Mucosa of rectum (tissue), 2 donors: ENCODE data around the gene PACSIN3.

Experiments
- H3K27ac ChIP-seq, 2 donors: one replicate each; pipeline ENCODE4 v1.7.0; 2013; ENCODE audit warnings: inconsistent platforms in 2 of 2, low read depth in 2 of 2, low read length in 2 of 2
- H3K27me3 ChIP-seq, 2 donors: one replicate each; pipeline ENCODE4 v1.7.0; 2013; ENCODE audit warnings: low read length in 2 of 2; ENCODE audit not compliant: control insufficient read depth in 2 of 2, insufficient read depth in 2 of 2
- H3K36me3 ChIP-seq, 2 donors: one replicate each; pipeline ENCODE4 v1.7.0; 2013; ENCODE audit warnings: low read length in 2 of 2; ENCODE audit not compliant: control insufficient read depth in 2 of 2, insufficient read depth in 2 of 2
- H3K4me1 ChIP-seq, 2 donors: one replicate each; pipeline ENCODE4 v1.7.0; 2013; ENCODE audit warnings: low read length in 2 of 2, mild to moderate bottlenecking in 1 of 2; ENCODE audit not compliant: control insufficient read depth in 2 of 2, insufficient read depth in 2 of 2
- H3K4me3 ChIP-seq, 2 donors: one replicate each; pipeline ENCODE4 v1.7.0; 2013; ENCODE audit warnings: low read length in 2 of 2
- H3K9ac ChIP-seq, 2 donors: one replicate each; pipeline ENCODE4 v1.7.0; 2013; ENCODE audit warnings: low read length in 2 of 2, low read depth in 1 of 2, mild to moderate bottlenecking in 1 of 2
- H3K9me3 ChIP-seq, 2 donors: one replicate each; pipeline ENCODE4 v1.7.0; 2013; ENCODE audit warnings: low read length in 2 of 2; ENCODE audit not compliant: control insufficient read depth in 2 of 2
- donor health status: healthy.
- donor health status: Normal muscosa, but diverticular disease.

The PACSIN3 gene

GRCh38 chr11:47177846-47178245 is 8.4 kb downstream of the PACSIN3 start:
- no peaks in the 10 kb centered on the region for H3K9me3 ChIP-seq
- peak overlapping the region; percentile 95 to 98 for H3K9ac ChIP-seq
- peak overlapping the region; percentile 98 to 99 for H3K27ac ChIP-seq
- peaks cover 17 to 22% of the 10 kb centered on the region in 2 donors for H3K4me1 ChIP-seq
- peak overlapping the region; percentile 76 to 91 for H3K4me3 ChIP-seq
- no peaks in the 10 kb centered on the region for H3K27me3 ChIP-seq
- peaks cover 12 to 20% of the 10 kb centered on the region in 2 donors for H3K36me3 ChIP-seq

GRCh38 chr11:47177229-47177845 is 8.9 kb downstream of the PACSIN3 start:
- peak overlapping the region; percentile 76 to 91 for H3K4me3 ChIP-seq
- H3K36me3 ChIP-seq: peaks cover 17 to 25% of the 10 kb centered on the region in 2 donors
- peaks cover 17 to 23% of the 10 kb centered on the region in 2 donors for H3K4me1 ChIP-seq
- H3K9me3 ChIP-seq: no peaks in the 10 kb centered on the region
- no peaks in the 10 kb centered on the region for H3K27me3 ChIP-seq
- H3K27ac ChIP-seq: peak overlapping the region; percentile 98 to 99
- H3K9ac ChIP-seq: peak overlapping the region; percentile 95 to 98

- peaks cover 17 to 23% of the 10 kb centered on the region in 2 donors for H3K4me1 ChIP-seq
- peak within 1 kb of the TSS; percentile 98 to 99 for H3K27ac ChIP-seq
- H3K9me3 ChIP-seq: no peaks in the 10 kb centered on the region
- peaks cover 24 to 31% of the 10 kb centered on the region in 2 donors for H3K36me3 ChIP-seq
- H3K4me3 ChIP-seq: peak within 1 kb of the TSS; percentile 89 to 97
- peak within 1 kb of the TSS; percentile 95 to 98 for H3K9ac ChIP-seq
- H3K27me3 ChIP-seq: no peaks in the 10 kb centered on the region
These were observed 9.7 kb downstream of the PACSIN3 start, which contains the start of gene ARFGAP2 for GRCh38 chr11:47176328-47177228. TSS of gene ARFGAP2 (minus strand) at chr11:47176879. CDS start at chr11:47176853, 26 bp downstream.

GRCh38 chr11:47175746-47176327 is 10.4 kb downstream of the PACSIN3 start:
- Histone ChIP-seq H3K27ac (peak overlapping the region in 1 of 2 donors; percentile 88), H3K9me3 (no peaks in the 10 kb centered on the region), H3K9ac (peak overlapping the region; percentile 91 to 97), H3K4me1 (peaks cover 17 to 23% of the 10 kb centered on the region in 2 donors), H3K4me3 (peak overlapping the region; percentile 89 to 97), H3K36me3 (peaks cover 31 to 39% of the 10 kb centered on the region in 2 donors), H3K27me3 (no peaks in the 10 kb centered on the region)

GRCh38 chr11:47172740-47173336 is 13.4 kb downstream of the PACSIN3 start:
- Histone ChIP-seq H3K9ac (no peak overlapping the region), H3K27ac (no peak overlapping the region), H3K9me3 (no peaks in the 10 kb centered on the region), H3K4me3 (no peak overlapping the region), H3K36me3 (peaks cover 42 to 56% of the 10 kb centered on the region in 2 donors), H3K4me1 (peaks cover 13 to 19% of the 10 kb centered on the region in 2 donors), H3K27me3 (no peaks in the 10 kb centered on the region)

GRCh38 chr11:47171856-47172255 is 14.4 kb downstream of the PACSIN3 start:
- Histone ChIP-seq H3K36me3 (peaks cover 52 to 65% of the 10 kb centered on the region in 2 donors), H3K4me3 (no peak overlapping the region), H3K9me3 (no peaks in the 10 kb centered on the region), H3K27me3 (no peaks in the 10 kb centered on the region), H3K27ac (no peak overlapping the region), H3K4me1 (peaks cover 8 to 14% of the 10 kb centered on the region in 2 donors), H3K9ac (no peak overlapping the region)

- peaks cover 8 to 14% of the 10 kb centered on the region in 2 donors for H3K4me1 ChIP-seq
- no peaks in the 10 kb centered on the region for H3K27me3 ChIP-seq
- no peak overlapping the region for H3K4me3 ChIP-seq
- H3K9me3 ChIP-seq: no peaks in the 10 kb centered on the region
- peaks cover 58 to 71% of the 10 kb centered on the region in 2 donors for H3K36me3 ChIP-seq
- H3K9ac ChIP-seq: no peak overlapping the region
- no peak overlapping the region for H3K27ac ChIP-seq
These were observed 15.0 kb downstream of the PACSIN3 start for GRCh38 chr11:47171061-47171838.

GRCh38 chr11:47166368-47166767 is 19.9 kb downstream of the PACSIN3 start:
- Histone ChIP-seq H3K27me3 (no peaks in the 10 kb centered on the region), H3K4me3 (no peak overlapping the region), H3K4me1 (no peaks in the 10 kb centered on the region), H3K9me3 (no peaks in the 10 kb centered on the region), H3K36me3 (peaks cover 56 to 72% of the 10 kb centered on the region in 2 donors), H3K9ac (no peak overlapping the region), H3K27ac (no peak overlapping the region)

- peaks cover 50 to 62% of the 10 kb centered on the region in 2 donors for H3K36me3 ChIP-seq
- no peaks in the 10 kb centered on the region for H3K4me1 ChIP-seq
- no peaks in the 10 kb centered on the region for H3K27me3 ChIP-seq
- no peaks in the 10 kb centered on the region for H3K9me3 ChIP-seq
- no peak overlapping the region for H3K4me3 ChIP-seq
- H3K27ac ChIP-seq: no peak overlapping the region
- no peak overlapping the region for H3K9ac ChIP-seq
These were observed 20.9 kb downstream of the PACSIN3 start for GRCh38 chr11:47165253-47165840.
